HCT116 (cell line): ENCODE data around the gene LSM12. TPM values are rescaled to one million over a fixed set of nuclear protein-coding genes. Genes with fewer than 3 reads are reported as not detected.

ENCODE experiments used
- ATAC-seq: fragments of 200-7000 bp; cut with Tn5 transposase; 2 replicates; pipeline ENCODE4 v1.9.1; 2020; ENCODE audit warnings: mild to moderate bottlenecking, moderate library complexity
- BruUV-seq: library from RNA; stranded (reverse); fragments of 400-500 nt; replicated peaks from 2 replicates; lab custom pipeline; 2021; lab: Mats Ljungman, UMichigan
- CTCF ChIA-PET: fragments of 300-600 bp; sonication (Branson Sonifier 250); formaldehyde crosslinking; loops from one replicate; lab custom pipeline; 2021; ENCODE audit warnings: antibody characterized with exemption; lab: Charles Lee
- POLR2A ChIA-PET: fragments of 300-600, 350-600 bp; sonication (Branson Sonifier 250); formaldehyde crosslinking; loops from one replicate; lab custom pipeline; 2021; ENCODE audit warnings: antibody characterized with exemption; lab: Charles Lee
- RAD21 ChIA-PET, 2 experiments: fragments of 300-600 bp; sonication (Branson Sonifier 250); formaldehyde crosslinking; loops; one replicate each; lab custom pipeline; 2023; ENCODE audit warnings: low total read pairs in 2 of 2; ENCODE audit not compliant: uncharacterized antibody in 2 of 2, unreplicated experiment in 2 of 2, low non-redundant PET in 1 of 2; lab: Charles Lee
- DNase-seq: peaks from one replicate; pipeline ENCODE4 v3.0.0-alpha.2; 2010; ENCODE audit warnings: low read depth, low spot score
- H2AFZ ChIP-seq: fragments of 200-600 bp; shearing (Covaris generic), sonication (generic); 2 replicates; pipeline ENCODE4 v1.6.1; 2017; ENCODE audit warnings: low read depth, mixed run types, mixed read lengths, antibody characterized with exemption, low read length; ENCODE audit not compliant: poor library complexity, severe bottlenecking
- H3K27ac ChIP-seq: 2 replicates; pipeline ENCODE4 v1.5.1; 2012; ENCODE audit warnings: low read depth, low read length
- H3K27me3 ChIP-seq: fragments of 200-600 bp; sonication (generic); 2 replicates; pipeline ENCODE4 v1.6.1; 2016; ENCODE audit warnings: mixed run types, low read length, mixed read lengths; ENCODE audit not compliant: insufficient read depth
- H3K36me3 ChIP-seq, 2 experiments: fragments of 200-500 bp in 1 of 2; fragments of 200-600 bp in 1 of 2; sonication (Bioruptor generic) in 1 of 2; sonication (generic) in 1 of 2; 2 replicates each; pipeline versions ENCODE4 v1.5.1 to v1.6.1; 2014 to 2016; ENCODE audit warnings: low read length in 2 of 2, inconsistent platforms in 1 of 2, mixed read lengths in 1 of 2, mixed run types in 1 of 2; ENCODE audit not compliant: insufficient read depth in 2 of 2, control insufficient read depth in 1 of 2
- H3K4me1 ChIP-seq, 2 experiments: fragments of 200-600 bp in 1 of 2; sonication (generic) in 1 of 2; 2 replicates each; pipeline versions ENCODE4 v1.5.1 to v1.6.1; 2012 to 2017; ENCODE audit warnings: low read length in 2 of 2, inconsistent platforms in 1 of 2, mild to moderate bottlenecking in 1 of 2, mixed read lengths in 1 of 2, mixed run types in 1 of 2, moderate library complexity in 1 of 2; ENCODE audit not compliant: insufficient read depth in 2 of 2, control insufficient read depth in 1 of 2
- H3K4me2 ChIP-seq: fragments of 200-600 bp; sonication (generic); 2 replicates; pipeline ENCODE4 v1.6.1; 2017; ENCODE audit warnings: mixed run types, low read length, mixed read lengths
- H3K4me3 ChIP-seq, 2 experiments: fragments of 200-600 bp in 1 of 2; sonication (generic) in 1 of 2; replicated peaks in 1 of 2; 2 replicates each; pipeline ENCODE4 v1.5.1; 2011 to 2016; ENCODE audit warnings: low read length in 2 of 2, control low read depth in 1 of 2, low read depth in 1 of 2, mild to moderate bottlenecking in 1 of 2, mixed read lengths in 1 of 2, mixed run types in 1 of 2
- H3K79me2 ChIP-seq: fragments of 200-600 bp; sonication (generic); 2 replicates; pipeline ENCODE4 v1.6.1; 2017; ENCODE audit warnings: mild to moderate bottlenecking, mixed run types, low read length, moderate library complexity, mixed read lengths; ENCODE audit not compliant: insufficient read depth
- H3K9ac ChIP-seq: fragments of 200-600 bp; sonication (generic); 2 replicates; pipeline ENCODE4 v1.6.1; 2016; ENCODE audit warnings: low read length, mixed read lengths
- H3K9me2 ChIP-seq: fragments of 200-600 bp; sonication (generic), shearing (Covaris generic); 2 replicates; pipeline ENCODE4 v1.6.1; 2017; ENCODE audit warnings: mixed run types, mild to moderate bottlenecking, moderate library complexity; ENCODE audit not compliant: insufficient read depth
- H3K9me3 ChIP-seq, 2 experiments: fragments of 200-500 bp in 1 of 2; fragments of 200-600 bp in 1 of 2; sonication (Bioruptor generic) in 1 of 2; sonication (generic) in 1 of 2; 2 replicates each; pipeline ENCODE4 v1.6.1; 2014 to 2017; ENCODE audit warnings: low read length in 2 of 2, mixed read lengths in 2 of 2, inconsistent platforms in 1 of 2, low read depth in 1 of 2, mild to moderate bottlenecking in 1 of 2, mixed run types in 1 of 2, moderate library complexity in 1 of 2; ENCODE audit not compliant: control insufficient read depth in 1 of 2, insufficient read depth in 1 of 2
- H4K20me1 ChIP-seq: fragments of 200-600 bp; sonication (generic), shearing (Covaris generic); 2 replicates; pipeline ENCODE4 v1.6.1; 2017; ENCODE audit warnings: mixed run types, mild to moderate bottlenecking, moderate library complexity; ENCODE audit not compliant: insufficient read depth
- CBX3 ChIP-seq: IDR thresholded peaks from 2 replicates; pipeline ENCODE4 v1.6.1; 2012; ENCODE audit warnings: low read depth
- CEBPB ChIP-seq: IDR thresholded peaks from 2 replicates; pipeline ENCODE4 v1.6.1; 2012; ENCODE audit warnings: low read depth
- ELF1 ChIP-seq: IDR thresholded peaks from 2 replicates; pipeline ENCODE4 v1.6.1; 2012; ENCODE audit warnings: low read depth, borderline replicate concordance
- JUND ChIP-seq: IDR thresholded peaks from 2 replicates; pipeline ENCODE4 v1.6.1; 2012
- POLR2A ChIP-seq: IDR thresholded peaks from 2 replicates; pipeline ENCODE4 v1.7.0; 2011; ENCODE audit warnings: borderline replicate concordance; ENCODE audit not compliant: insufficient read depth, insufficient read length; ENCODE audit errors: extremely low read depth
- SP1 ChIP-seq: IDR thresholded peaks from 2 replicates; pipeline ENCODE4 v1.6.1; 2012; ENCODE audit warnings: low read depth
- SRF ChIP-seq: IDR thresholded peaks from 2 replicates; pipeline ENCODE4 v1.6.1; 2012; ENCODE audit warnings: low read depth
- TCF7L2 ChIP-seq: IDR thresholded peaks from 2 replicates; pipeline ENCODE4 v1.7.0; 2011; ENCODE audit warnings: borderline replicate concordance, inconsistent platforms; ENCODE audit not compliant: insufficient read depth, insufficient read length; ENCODE audit errors: extremely low read depth
- ZFX ChIP-seq: fragments of 450-650 bp; IDR thresholded peaks from 2 replicates; pipeline ENCODE4 v1.6.1; 2017
- intact Hi-C: fragments of 100-400 bp; cut with micrococcal nuclease; formaldehyde crosslinking; loops from 2 replicates; pipeline ENCODE4 v1.10.0; 2022
- total RNA-seq: library from RNA; stranded (reverse); gene quantifications from one replicate; pipeline ENCODE4 v1.2.1, GENCODE V29; 2021; ENCODE audit not compliant: unreplicated experiment
- TF ChIP-seq, protein P1 (sequence below): IDR thresholded peaks from 2 replicates; pipeline ENCODE4 v1.6.1; 2012

LSM12 gene
- total RNA-seq, 1 experiment from 2014 or later: 99.6 TPM

DNA sequence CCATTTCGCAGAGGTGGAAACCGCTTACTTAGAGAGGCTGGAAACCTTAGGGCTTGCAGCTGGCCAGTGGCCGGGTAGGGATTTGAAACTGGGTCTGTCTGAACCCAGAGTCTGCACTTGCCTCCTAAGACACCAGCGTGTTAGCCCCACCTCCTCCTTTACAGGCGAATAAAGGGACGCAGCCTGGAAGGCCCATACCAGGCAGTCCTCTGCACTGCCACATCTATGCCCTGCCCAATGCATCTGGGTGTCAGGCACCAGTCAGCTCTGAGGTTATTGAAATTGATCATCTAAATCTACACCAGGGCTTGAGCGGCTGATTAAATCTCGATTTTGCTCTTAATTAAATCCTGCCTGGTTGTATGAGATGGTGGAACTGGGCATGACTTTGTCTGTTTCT lies 82.0 kb downstream of the LSM12 start:
- H2AFZ ChIP-seq: no peak overlapping the region
- H3K36me3 ChIP-seq: no peaks in the 10 kb centered on the region
- H3K9me3 ChIP-seq: no peaks in the 10 kb centered on the region
- no peak overlapping the region for H3K4me2 ChIP-seq
- no peak overlapping the region for H3K9ac ChIP-seq
- no peaks in the 10 kb centered on the region for H4K20me1 ChIP-seq
- intact Hi-C loops: no loop called here
- DNase-seq (no peak), ATAC-seq (no peak)
- no peak overlapping the region for H3K4me3 ChIP-seq
- ChIA-PET POLR2A (no interaction called here), CTCF (no interaction called here), RAD21 (no interaction called here)
- no peaks in the 10 kb centered on the region for H3K4me1 ChIP-seq
- H3K79me2 ChIP-seq: no peaks in the 10 kb centered on the region
- no peaks in the 10 kb centered on the region for H3K9me2 ChIP-seq
- BruUV-seq: no TSS peak
- no peak overlapping the region for H3K27ac ChIP-seq
- TF ChIP-seq ELF1 (no peak), JUND (no peak), CEBPB (no peak), SP1 (no peak), CBX3 (no peak), POLR2A (no peak), ZFX (no peak), TCF7L2 (no peak), SRF (no peak)
- TF ChIP-seq, protein P1, sequence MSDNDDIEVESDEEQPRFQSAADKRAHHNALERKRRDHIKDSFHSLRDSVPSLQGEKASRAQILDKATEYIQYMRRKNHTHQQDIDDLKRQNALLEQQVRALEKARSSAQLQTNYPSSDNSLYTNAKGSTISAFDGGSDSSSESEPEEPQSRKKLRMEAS: no peak
- TF ChIP-seq, all 23 proteins: peak for 0
- no peaks in the 10 kb centered on the region for H3K27me3 ChIP-seq

Other genes with a start within 250 kb of the LSM12 start
- 19.5 TPM for gene MPP3, start 233.5 kb downstream of the LSM12 start, total RNA-seq
- not detected for gene CD300LG, start 219.5 kb downstream of the LSM12 start, total RNA-seq
- gene MPP2, start 159.1 kb downstream of the LSM12 start, total RNA-seq: 16.4 TPM
- gene PPY, start 124.2 kb downstream of the LSM12 start, total RNA-seq: not detected
- 0.52 TPM for gene PYY, start 112.7 kb downstream of the LSM12 start, total RNA-seq
- 10.0 TPM for gene NAGS, start 62.0 kb downstream of the LSM12 start, total RNA-seq
- 43.8 TPM for gene TMEM101, start 51.7 kb downstream of the LSM12 start, total RNA-seq
- 50.6 TPM for gene G6PC3, start 4.1 kb upstream of the LSM12 start, total RNA-seq
- 32.9 TPM for gene HDAC5, start 57.0 kb upstream of the LSM12 start, total RNA-seq
- gene HROB, start 75.3 kb upstream of the LSM12 start, total RNA-seq: 14.3 TPM
- gene ASB16, start 104.0 kb upstream of the LSM12 start, total RNA-seq: 0.37 TPM
- gene TMUB2, start 120.3 kb upstream of the LSM12 start, total RNA-seq: 25.1 TPM
- 86.7 TPM for gene ATXN7L3, start 133.2 kb upstream of the LSM12 start, total RNA-seq
- gene UBTF, start 153.0 kb upstream of the LSM12 start, total RNA-seq: 84.3 TPM
- 0.22 TPM for gene SLC4A1, start 201.5 kb upstream of the LSM12 start, total RNA-seq
- 0.61 TPM for gene RUNDC3A, start 241.9 kb upstream of the LSM12 start, total RNA-seq